ENCODE measurements around the gene UGT1A1.

The UGT1A1 gene

DNA sequence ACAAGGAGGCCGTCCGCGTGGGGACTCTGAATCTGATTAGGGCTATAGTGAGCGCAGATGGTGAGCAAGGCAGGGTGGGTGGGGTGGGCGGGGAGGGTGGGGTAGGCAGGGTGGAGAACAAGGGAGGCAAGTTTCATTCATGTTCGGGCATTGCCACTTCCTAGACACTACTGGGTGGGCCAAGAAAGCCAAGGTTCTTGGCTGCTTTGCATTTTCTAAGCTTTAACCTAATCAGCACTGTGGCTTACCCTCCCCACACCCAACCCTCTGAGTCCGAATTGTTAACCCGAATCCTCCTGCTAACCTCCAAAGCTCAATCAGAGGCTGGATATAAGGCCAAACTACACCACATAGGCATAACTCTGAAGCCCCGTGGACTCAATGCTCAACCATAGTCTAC, 36.2 kb downstream of the UGT1A1 start:
- TF ChIP-seq EGR1 (IDR thresholded peaks at IDR 0.05) = no peak
- TF ChIP-seq FOXM1 (IDR thresholded peaks at IDR 0.05; ENCODE audit: borderline replicate concordance, low read depth) = no peak
- TF ChIP-seq TCF12 (IDR thresholded peaks at IDR 0.05; ENCODE audit: low read depth) = no peak
- TF ChIP-seq, protein P1, sequence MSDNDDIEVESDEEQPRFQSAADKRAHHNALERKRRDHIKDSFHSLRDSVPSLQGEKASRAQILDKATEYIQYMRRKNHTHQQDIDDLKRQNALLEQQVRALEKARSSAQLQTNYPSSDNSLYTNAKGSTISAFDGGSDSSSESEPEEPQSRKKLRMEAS (IDR thresholded peaks at IDR 0.05) = no peak

DNA sequence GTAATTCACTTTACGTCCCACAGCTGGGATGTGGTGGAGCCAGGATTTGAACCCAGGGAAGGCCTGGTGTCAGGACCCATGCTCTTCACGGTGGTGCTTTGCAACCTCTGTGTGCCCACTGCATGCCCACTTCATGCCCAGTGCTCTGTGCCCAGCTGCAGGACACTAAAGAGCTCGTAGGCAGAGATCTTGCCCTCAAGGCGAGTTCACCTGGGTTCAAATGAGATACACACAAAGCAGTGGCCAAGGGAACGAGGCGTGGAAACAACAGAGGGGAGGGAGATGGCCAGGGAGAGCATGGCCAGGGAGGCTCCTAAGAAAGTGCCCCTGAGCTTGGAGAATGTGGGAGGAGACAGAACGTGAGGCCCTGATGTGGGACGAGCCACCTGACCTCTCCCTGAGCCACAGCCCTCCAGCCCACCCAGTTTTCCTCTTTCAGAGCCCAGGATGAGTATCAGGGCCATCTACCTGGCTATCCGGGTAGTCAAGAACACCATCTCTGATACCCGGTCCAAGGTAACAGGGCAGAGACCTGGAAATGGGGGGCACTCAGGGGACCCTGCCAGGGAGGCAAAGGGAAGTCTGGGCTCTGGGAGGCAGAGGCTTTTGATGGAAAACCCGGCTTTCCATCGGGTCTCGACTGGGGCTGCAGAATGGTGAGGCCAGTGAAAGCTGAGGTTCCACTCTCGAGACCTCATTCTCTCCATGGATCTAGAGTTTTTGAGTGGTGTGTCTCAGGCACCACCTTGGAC, 38.4 kb downstream of the UGT1A1 start:
- TF ChIP-seq CREB1 (IDR thresholded peaks at IDR 0.05; ENCODE audit: low read depth) (no peak), TCF12 (IDR thresholded peaks at IDR 0.05; ENCODE audit: low read depth) (no peak), ZBTB7A (IDR thresholded peaks at IDR 0.05; ENCODE audit: low read depth) (no peak), TAF1 (IDR thresholded peaks at IDR 0.05; ENCODE audit: low read depth) (no peak), RAD21 (IDR thresholded peaks at IDR 0.05; ENCODE audit: low read depth) (no peak), EGR1 (IDR thresholded peaks at IDR 0.05) (no peak)
- TF ChIP-seq, protein P2, sequence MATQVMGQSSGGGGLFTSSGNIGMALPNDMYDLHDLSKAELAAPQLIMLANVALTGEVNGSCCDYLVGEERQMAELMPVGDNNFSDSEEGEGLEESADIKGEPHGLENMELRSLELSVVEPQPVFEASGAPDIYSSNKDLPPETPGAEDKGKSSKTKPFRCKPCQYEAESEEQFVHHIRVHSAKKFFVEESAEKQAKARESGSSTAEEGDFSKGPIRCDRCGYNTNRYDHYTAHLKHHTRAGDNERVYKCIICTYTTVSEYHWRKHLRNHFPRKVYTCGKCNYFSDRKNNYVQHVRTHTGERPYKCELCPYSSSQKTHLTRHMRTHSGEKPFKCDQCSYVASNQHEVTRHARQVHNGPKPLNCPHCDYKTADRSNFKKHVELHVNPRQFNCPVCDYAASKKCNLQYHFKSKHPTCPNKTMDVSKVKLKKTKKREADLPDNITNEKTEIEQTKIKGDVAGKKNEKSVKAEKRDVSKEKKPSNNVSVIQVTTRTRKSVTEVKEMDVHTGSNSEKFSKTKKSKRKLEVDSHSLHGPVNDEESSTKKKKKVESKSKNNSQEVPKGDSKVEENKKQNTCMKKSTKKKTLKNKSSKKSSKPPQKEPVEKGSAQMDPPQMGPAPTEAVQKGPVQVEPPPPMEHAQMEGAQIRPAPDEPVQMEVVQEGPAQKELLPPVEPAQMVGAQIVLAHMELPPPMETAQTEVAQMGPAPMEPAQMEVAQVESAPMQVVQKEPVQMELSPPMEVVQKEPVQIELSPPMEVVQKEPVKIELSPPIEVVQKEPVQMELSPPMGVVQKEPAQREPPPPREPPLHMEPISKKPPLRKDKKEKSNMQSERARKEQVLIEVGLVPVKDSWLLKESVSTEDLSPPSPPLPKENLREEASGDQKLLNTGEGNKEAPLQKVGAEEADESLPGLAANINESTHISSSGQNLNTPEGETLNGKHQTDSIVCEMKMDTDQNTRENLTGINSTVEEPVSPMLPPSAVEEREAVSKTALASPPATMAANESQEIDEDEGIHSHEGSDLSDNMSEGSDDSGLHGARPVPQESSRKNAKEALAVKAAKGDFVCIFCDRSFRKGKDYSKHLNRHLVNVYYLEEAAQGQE (IDR thresholded peaks at IDR 0.05; ENCODE audit: low read depth) = no peak

DNA sequence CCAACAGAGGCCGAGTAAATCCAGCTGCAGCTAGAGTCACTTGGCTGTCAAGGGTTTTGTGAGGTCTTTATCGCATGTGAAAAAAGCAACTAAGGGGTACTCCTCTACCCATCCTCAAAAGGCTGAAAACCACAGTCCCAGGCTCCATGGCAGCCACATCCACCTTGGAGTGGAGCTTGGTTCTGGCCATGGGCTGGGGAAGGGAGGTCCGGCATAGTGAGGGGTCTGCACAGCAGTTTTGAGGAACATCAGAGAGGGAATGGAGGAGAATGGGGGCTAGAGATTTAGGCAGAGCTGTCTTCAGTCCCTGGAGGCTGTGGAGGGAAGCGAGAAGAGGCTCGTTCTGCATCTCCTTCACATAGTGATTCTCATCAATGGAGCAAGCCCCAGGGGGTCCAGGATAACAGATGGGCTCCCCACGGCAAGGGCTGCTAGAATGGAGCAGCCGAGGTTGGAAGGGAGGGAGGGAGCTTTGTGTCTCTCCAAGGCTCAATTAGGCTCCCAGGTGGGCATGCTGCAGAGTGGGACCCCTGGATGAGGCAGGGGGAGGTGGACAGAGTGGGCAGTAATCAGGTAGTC, 39.1 kb downstream of the UGT1A1 start:
- no peak for TF ChIP-seq EP300 (IDR thresholded peaks at IDR 0.05; ENCODE audit: borderline replicate concordance)

DNA sequence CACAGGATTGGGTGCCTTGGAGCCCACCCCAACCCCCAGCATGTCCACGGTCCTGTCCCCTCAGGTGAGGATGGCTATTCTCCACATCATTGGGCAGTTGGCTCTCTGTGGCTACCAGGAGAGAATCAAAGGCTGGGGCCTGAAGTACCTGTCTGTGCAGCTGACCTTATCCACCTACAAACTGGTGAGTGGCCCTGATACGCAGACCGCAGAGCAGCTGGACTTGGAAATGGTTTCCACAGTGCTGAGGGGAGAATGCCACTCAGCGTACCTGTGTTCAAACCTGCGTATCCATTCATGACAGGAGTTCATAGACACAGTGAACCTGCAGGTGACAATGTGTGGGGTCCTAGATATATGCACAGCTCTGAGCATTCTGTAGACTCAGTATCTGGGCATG, 39.6 kb downstream of the UGT1A1 start:
- TF ChIP-seq, protein P1 (IDR thresholded peaks at IDR 0.05) = no peak
- no peak for TF ChIP-seq TCF12 (IDR thresholded peaks at IDR 0.05; ENCODE audit: low read depth)
- TF ChIP-seq TEAD4 (IDR thresholded peaks at IDR 0.05) = no peak
- TF ChIP-seq YY1 (IDR thresholded peaks at IDR 0.05; ENCODE audit: low read depth) = no peak
- TF ChIP-seq, protein P2 (IDR thresholded peaks at IDR 0.05; ENCODE audit: low read depth) = no peak
- no peak for TF ChIP-seq RAD21 (IDR thresholded peaks at IDR 0.05; ENCODE audit: low read depth)

DNA sequence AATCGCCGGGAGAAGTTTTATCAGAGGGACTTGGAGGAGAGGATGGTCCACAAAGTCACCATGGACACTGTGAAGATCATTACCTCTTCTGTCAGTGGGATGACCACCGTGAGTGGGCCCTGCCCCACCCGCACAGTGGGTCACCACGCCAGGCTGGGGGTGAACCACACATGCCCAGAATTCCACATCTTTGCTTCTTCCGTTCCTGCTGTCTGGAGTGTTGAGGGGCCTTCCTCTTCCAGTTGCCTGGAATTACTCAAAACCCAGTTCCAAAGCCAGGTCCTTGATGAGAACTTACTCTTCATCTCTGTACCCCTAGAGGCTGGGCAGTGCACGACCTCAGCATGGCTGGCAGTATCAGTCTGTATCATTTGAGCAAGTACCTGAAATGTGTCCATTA, 40.1 kb downstream of the UGT1A1 start:
- TF ChIP-seq, protein P2 (IDR thresholded peaks at IDR 0.05; ENCODE audit: low read depth) = no peak
- TF ChIP-seq RAD21 (IDR thresholded peaks at IDR 0.05; ENCODE audit: low read depth) (no peak), TCF12 (IDR thresholded peaks at IDR 0.05; ENCODE audit: low read depth) (no peak), CREB1 (IDR thresholded peaks at IDR 0.05; ENCODE audit: low read depth) (no peak), YY1 (IDR thresholded peaks at IDR 0.05; ENCODE audit: low read depth) (no peak), NFIC (IDR thresholded peaks at IDR 0.05) (no peak), CEBPB (IDR thresholded peaks at IDR 0.05) (no peak), FOXM1 (IDR thresholded peaks at IDR 0.05; ENCODE audit: borderline replicate concordance, low read depth) (no peak), TEAD4 (IDR thresholded peaks at IDR 0.05) (no peak), TAF1 (IDR thresholded peaks at IDR 0.05; ENCODE audit: low read depth) (no peak), EP300 (IDR thresholded peaks at IDR 0.05; ENCODE audit: borderline replicate concordance) (no peak), ZBTB7A (IDR thresholded peaks at IDR 0.05; ENCODE audit: low read depth) (no peak), EGR1 (IDR thresholded peaks at IDR 0.05) (no peak)
- TF ChIP-seq, protein P1 (IDR thresholded peaks at IDR 0.05) = no peak
- TF ChIP-seq, protein P3, sequence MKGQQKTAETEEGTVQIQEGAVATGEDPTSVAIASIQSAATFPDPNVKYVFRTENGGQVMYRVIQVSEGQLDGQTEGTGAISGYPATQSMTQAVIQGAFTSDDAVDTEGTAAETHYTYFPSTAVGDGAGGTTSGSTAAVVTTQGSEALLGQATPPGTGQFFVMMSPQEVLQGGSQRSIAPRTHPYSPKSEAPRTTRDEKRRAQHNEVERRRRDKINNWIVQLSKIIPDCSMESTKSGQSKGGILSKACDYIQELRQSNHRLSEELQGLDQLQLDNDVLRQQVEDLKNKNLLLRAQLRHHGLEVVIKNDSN (IDR thresholded peaks at IDR 0.05) = no peak

Data from Ishikawa (cell line).